GM06990 (cell line): ENCODE results near the gene F2R.

ENCODE experiments used
- DNase-seq: peaks from one replicate; pipeline ENCODE4 v3.0.0-alpha.2; 2011; ENCODE audit not compliant: insufficient read length; ENCODE audit errors: extremely low read depth
- H3K27me3 ChIP-seq: replicated peaks from 2 replicates; pipeline ENCODE4 v1.6.0; 2011; ENCODE audit warnings: low read length; ENCODE audit not compliant: control insufficient read depth, insufficient read depth
- H3K36me3 ChIP-seq: 2 replicates; pipeline ENCODE4 v1.5.1; 2011; ENCODE audit warnings: low read length; ENCODE audit not compliant: control insufficient read depth, insufficient read depth
- H3K4me3 ChIP-seq: replicated peaks from 2 replicates; pipeline ENCODE4 v1.5.1; 2011; ENCODE audit warnings: low read depth, mild to moderate bottlenecking, control low read depth, low read length
- TF ChIP-seq, protein P1 (sequence below): IDR thresholded peaks from 2 replicates; pipeline ENCODE4 v1.5.1; 2011; ENCODE audit warnings: low read length, control low read depth, mild to moderate bottlenecking, inconsistent platforms; ENCODE audit not compliant: insufficient read depth, poor library complexity, severe bottlenecking

The F2R gene

DNA sequence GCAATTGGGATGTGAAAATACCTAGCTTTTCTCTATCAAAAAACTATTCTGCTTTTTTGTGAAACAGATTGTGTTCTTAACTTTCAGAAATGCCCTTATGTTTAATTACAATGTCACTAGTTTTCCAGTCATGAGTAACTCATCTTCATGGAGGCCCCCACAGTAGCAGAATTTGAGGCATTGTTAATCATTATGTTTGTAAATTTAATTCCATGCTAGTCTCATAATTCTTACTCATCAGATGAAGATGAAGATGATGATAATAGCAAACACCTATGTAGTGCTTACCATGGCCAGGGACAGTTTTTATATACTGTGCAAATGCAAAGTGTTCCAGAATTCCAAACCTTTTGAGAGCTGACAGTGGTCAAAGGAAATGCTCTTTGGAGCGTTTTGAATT lies 27.7 kb upstream of the F2R start:
- DNase-seq: no peak

DNA sequence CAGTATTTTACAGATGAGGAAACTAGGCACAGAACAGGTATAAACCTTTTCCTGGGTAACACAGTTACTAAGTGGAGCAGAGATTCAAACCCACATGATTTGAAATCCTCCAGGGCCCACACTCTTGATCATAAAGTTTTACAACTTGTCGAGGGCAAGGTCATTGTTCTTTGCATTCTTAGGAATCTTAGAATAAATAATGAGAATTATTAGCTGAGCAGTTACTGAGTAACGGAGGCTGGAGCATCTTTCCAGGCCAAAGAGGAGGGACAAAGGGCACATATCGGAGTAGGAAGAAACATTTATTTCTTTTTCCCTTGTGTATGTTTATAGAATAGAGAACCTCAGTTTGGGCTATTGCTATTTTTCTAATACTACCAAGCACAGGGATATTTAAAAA lies 27.1 kb upstream of the F2R start:
- no peak overlapping the region for H3K4me3 ChIP-seq
- H3K36me3 ChIP-seq: no peaks in the 10 kb centered on the region
- DNase-seq: no peak
- no peaks in the 10 kb centered on the region for H3K27me3 ChIP-seq
- TF ChIP-seq, protein P1, sequence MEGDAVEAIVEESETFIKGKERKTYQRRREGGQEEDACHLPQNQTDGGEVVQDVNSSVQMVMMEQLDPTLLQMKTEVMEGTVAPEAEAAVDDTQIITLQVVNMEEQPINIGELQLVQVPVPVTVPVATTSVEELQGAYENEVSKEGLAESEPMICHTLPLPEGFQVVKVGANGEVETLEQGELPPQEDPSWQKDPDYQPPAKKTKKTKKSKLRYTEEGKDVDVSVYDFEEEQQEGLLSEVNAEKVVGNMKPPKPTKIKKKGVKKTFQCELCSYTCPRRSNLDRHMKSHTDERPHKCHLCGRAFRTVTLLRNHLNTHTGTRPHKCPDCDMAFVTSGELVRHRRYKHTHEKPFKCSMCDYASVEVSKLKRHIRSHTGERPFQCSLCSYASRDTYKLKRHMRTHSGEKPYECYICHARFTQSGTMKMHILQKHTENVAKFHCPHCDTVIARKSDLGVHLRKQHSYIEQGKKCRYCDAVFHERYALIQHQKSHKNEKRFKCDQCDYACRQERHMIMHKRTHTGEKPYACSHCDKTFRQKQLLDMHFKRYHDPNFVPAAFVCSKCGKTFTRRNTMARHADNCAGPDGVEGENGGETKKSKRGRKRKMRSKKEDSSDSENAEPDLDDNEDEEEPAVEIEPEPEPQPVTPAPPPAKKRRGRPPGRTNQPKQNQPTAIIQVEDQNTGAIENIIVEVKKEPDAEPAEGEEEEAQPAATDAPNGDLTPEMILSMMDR: no peak

More for the DNA sequence above, 27.7 kb upstream of the F2R start:
- TF ChIP-seq, protein P1: no peak
- no peak overlapping the region for H3K4me3 ChIP-seq
- no peaks in the 10 kb centered on the region; the same call in 1 of the 2 replicates for H3K36me3 ChIP-seq
- no peaks in the 10 kb centered on the region for H3K27me3 ChIP-seq

DNA sequence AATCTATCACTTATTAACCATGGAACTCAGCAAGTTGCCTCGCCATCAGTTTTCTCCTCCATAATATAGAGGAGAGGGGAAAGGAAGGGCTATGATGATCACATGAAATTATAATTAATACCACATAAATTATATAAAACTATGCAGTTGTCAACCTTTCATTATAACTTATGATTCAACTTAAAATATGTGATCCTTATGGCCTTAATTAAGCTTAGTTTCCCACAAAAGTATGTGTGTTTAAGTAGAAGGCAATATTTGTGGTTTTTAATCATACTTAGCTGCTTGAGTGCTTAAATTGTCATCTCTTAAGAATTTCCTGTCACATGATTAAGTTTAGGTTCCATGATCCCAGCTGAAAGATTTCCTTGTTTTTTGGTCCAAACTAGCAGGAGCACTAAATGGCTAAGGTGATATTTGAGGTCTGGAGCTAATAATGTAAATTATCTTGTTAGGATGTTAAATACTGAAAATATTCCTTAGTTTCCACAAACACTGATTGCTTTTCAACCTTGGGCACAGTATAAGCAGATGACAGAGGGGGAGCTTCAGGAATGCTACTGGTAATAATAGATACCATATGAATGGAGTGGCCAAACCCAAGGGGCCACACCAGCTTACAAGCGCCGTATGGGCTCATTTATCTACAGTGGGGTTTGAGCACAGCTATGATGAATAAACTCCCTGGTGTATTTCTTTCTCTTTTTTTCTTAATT lies 26.4 kb upstream of the F2R start:
- TF ChIP-seq, protein P1: no peak
- H3K27me3 ChIP-seq: no peaks in the 10 kb centered on the region
- no peaks in the 10 kb centered on the region for H3K36me3 ChIP-seq
- H3K4me3 ChIP-seq: no peak overlapping the region
- no peak for DNase-seq

DNA sequence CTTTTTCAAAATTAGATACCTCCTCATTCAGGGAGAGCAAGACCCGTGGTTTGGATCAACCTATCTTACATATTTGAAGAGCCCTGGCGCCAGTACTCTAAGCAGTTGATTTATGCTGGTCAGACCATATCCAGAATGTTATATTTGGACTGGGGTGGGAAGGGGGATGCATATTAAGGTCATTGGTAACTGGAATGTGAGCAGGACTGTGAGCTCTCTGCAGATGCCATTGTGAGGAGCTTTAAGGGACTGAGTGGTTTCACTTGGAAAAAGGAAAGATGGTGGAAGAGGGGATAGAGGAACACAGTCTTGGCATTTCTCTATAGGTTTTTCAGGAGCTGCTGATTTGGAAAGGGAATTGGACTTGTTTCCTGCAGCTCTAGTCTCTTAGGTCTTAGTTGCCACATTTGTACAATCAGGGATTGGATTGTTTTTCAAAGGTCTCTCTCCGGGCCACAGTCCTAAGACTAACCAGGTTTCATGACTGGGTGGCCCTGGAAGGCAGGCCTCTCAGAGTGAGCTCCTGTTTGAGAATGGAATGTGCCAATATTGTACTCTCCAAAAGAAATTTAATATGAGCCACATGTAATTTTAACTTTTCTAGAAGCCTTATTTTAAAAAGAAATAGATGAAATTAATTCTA lies 25.8 kb upstream of the F2R start:
- DNase-seq: no peak

DNA sequence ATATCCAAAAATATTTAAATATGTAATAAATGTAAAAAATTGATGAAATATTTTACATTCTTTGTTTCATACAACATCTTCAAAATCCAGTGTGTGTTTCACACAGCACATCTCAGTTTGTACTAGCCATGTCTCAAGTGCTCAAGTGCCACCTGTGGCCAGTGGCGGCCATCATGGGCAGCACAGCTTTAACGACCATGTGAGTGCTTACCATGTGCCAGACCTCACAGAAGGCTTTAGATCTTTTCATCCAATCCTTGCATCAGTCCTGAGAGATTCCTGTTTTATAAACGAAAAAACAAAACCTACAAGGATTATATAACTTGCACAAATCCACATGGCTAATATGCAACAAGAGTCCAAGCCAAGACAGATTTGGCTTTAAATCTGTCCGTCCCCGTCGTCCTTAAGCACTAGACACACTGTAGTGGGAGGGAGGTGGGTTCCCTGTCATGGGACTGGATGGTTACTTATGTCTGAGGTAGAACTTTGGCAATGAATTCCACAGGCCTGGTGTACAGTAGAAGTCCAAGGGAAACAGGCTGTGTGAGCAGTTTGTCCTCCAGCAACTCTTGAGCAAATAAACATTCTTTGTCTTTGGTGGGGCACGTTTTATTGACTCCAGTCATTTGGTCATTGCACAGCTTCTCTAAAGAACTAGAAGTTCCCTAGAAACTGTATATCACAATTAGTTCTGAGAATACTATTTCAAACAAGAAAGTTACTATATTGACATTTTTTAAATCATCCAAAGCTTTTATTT lies 25.0 kb upstream of the F2R start:
- DNase-seq: no peak

More for the DNA sequence above, 25.8 kb upstream of the F2R start:
- TF ChIP-seq, protein P1: no peak
- Histone ChIP-seq H3K27me3 (no peaks in the 10 kb centered on the region), H3K4me3 (no peak overlapping the region), H3K36me3 (no peaks in the 10 kb centered on the region)

More for the DNA sequence above, 25.0 kb upstream of the F2R start:
- no peak overlapping the region for H3K4me3 ChIP-seq
- H3K27me3 ChIP-seq: no peaks in the 10 kb centered on the region
- H3K36me3 ChIP-seq: no peaks in the 10 kb centered on the region
- TF ChIP-seq, protein P1: no peak
